HepG2 (cell line): ENCODE measurements around the gene MEX3D. TPM values are rescaled to one million over a fixed set of nuclear protein-coding genes. Genes with fewer than 3 reads are reported as not detected.

Experiments
- AKAP8 ChIP-seq: sonication (generic); formaldehyde crosslinking; IDR thresholded peaks from 2 replicates; pipeline ENCODE4 v1.5.1; 2020; ENCODE audit warnings: mild to moderate bottlenecking, missing genetic modification reagents
- ARID4A ChIP-seq: sonication (generic); formaldehyde crosslinking; IDR thresholded peaks from 2 replicates; pipeline ENCODE4 v1.5.0; 2020; ENCODE audit warnings: mild to moderate bottlenecking, missing genetic modification reagents, borderline replicate concordance
- CC2D1A ChIP-seq: sonication (generic); formaldehyde crosslinking; IDR thresholded peaks from 2 replicates; pipeline ENCODE4 v1.8.1; 2023; ENCODE audit warnings: mild to moderate bottlenecking, missing genetic modification reagents
- HIVEP1 ChIP-seq: sonication (generic); formaldehyde crosslinking; IDR thresholded peaks from 2 replicates; pipeline ENCODE4 v1.4.0; 2020; ENCODE audit warnings: mild to moderate bottlenecking, missing genetic modification reagents
- IKZF1 ChIP-seq: fragments of 450-650 bp; IDR thresholded peaks from 2 replicates; pipeline ENCODE4 v1.7.1; 2016
- MYPOP ChIP-seq: sonication (generic); formaldehyde crosslinking; IDR thresholded peaks from 2 replicates; pipeline ENCODE4 v1.8.1; 2023; ENCODE audit warnings: mild to moderate bottlenecking, moderate library complexity, missing genetic modification reagents
- NFRKB ChIP-seq: fragments of 450-650 bp; IDR thresholded peaks from 2 replicates; pipeline ENCODE4 v1.6.1; 2017
- STAG1 ChIP-seq: sonication (generic); formaldehyde crosslinking; IDR thresholded peaks from 2 replicates; pipeline ENCODE4 v1.4.0; 2020; ENCODE audit warnings: missing genetic modification reagents
- ZFX ChIP-seq: sonication (generic); formaldehyde crosslinking; IDR thresholded peaks from 2 replicates; pipeline ENCODE4 v1.4.0; 2020; ENCODE audit warnings: mild to moderate bottlenecking, low read depth, missing genetic modification reagents, moderate library complexity
- ZNF180 ChIP-seq: sonication (generic); formaldehyde crosslinking; IDR thresholded peaks from 2 replicates; pipeline ENCODE4 v1.4.0; 2020; ENCODE audit warnings: low read depth, missing genetic modification reagents, borderline replicate concordance
- ZNF264 ChIP-seq: sonication (generic); formaldehyde crosslinking; IDR thresholded peaks from 2 replicates; pipeline ENCODE4 v1.4.0; 2020; ENCODE audit warnings: missing genetic modification reagents
- ZNF33A ChIP-seq: sonication (generic); formaldehyde crosslinking; IDR thresholded peaks from 2 replicates; pipeline ENCODE4 v1.5.1; 2020; ENCODE audit warnings: missing genetic modification reagents, mild to moderate bottlenecking, moderate library complexity, borderline replicate concordance
- ZNF530 ChIP-seq: sonication (generic); formaldehyde crosslinking; IDR thresholded peaks from 2 replicates; pipeline ENCODE4 v1.5.0; 2020; ENCODE audit warnings: low read depth, mild to moderate bottlenecking, missing genetic modification reagents
- ZNF740 ChIP-seq: sonication (generic); formaldehyde crosslinking; IDR thresholded peaks from 2 replicates; pipeline ENCODE4 v1.4.0; 2020; ENCODE audit warnings: missing genetic modification reagents
- ZSCAN21 ChIP-seq: sonication (generic); formaldehyde crosslinking; IDR thresholded peaks from 2 replicates; pipeline ENCODE4 v1.8.0; 2022; ENCODE audit warnings: mild to moderate bottlenecking, missing genetic modification reagents, moderate library complexity, borderline replicate concordance
- polyA plus RNA-seq, 8 experiments: library from polyadenylated mRNA; depleted of rRNA in 3 of 8; stranded (reverse) in 7 of 8; unstranded in 1 of 8; fragments of >200 nt; fragmentation: Illumina TruSeq in 4 of 8; extraction: Trizol in 4 of 8; gene quantifications; 2 replicates each; pipeline versions ENCODE4 v1.2.1 to v1.2.3, GENCODE V29; 2011 to 2016; ENCODE audit warnings: low read depth in 4 of 8, missing spikeins in 1 of 8, mixed read lengths in 1 of 8; ENCODE audit not compliant: insufficient read depth in 1 of 8
- total RNA-seq, 5 experiments: library from RNA; depleted of rRNA; stranded (reverse); fragments of >200 nt; fragmentation: Illumina TruSeq; extraction: Trizol; gene quantifications; 2 replicates each; pipeline ENCODE4 v1.2.3, GENCODE V29; 2016; ENCODE audit warnings: low read depth in 1 of 5
- TF ChIP-seq, protein P1 (sequence below): sonication (generic); formaldehyde crosslinking; IDR thresholded peaks from 2 replicates; pipeline ENCODE4 v1.4.0; 2020; ENCODE audit warnings: missing genetic modification reagents
- TF ChIP-seq, protein P2 (sequence below): sonication (generic); formaldehyde crosslinking; IDR thresholded peaks from 2 replicates; pipeline ENCODE4 v1.5.0; 2020; ENCODE audit warnings: mild to moderate bottlenecking, missing genetic modification reagents, borderline replicate concordance
- TF ChIP-seq, protein P3 (sequence below): sonication (generic); formaldehyde crosslinking; IDR thresholded peaks from 2 replicates; pipeline ENCODE4 v1.4.0; 2020; ENCODE audit warnings: mild to moderate bottlenecking, missing genetic modification reagents

The MEX3D gene
- total and polyA plus RNA-seq, 2 of the 13 experiments (the other 11 are each of a cell fraction or from before 2014, with no cell fraction given): 3.6 to 17.1 TPM

- TF ChIP-seq, protein P1, sequence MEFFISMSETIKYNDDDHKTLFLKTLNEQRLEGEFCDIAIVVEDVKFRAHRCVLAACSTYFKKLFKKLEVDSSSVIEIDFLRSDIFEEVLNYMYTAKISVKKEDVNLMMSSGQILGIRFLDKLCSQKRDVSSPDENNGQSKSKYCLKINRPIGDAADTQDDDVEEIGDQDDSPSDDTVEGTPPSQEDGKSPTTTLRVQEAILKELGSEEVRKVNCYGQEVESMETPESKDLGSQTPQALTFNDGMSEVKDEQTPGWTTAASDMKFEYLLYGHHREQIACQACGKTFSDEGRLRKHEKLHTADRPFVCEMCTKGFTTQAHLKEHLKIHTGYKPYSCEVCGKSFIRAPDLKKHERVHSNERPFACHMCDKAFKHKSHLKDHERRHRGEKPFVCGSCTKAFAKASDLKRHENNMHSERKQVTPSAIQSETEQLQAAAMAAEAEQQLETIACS (CRISPR knock-in tag): 0 out of 2 replicates have a peak, but pooled peaks have one; percentile 29
- peak; percentile 36; the same call in 1 of the 2 replicates for TF ChIP-seq MYPOP
- TF ChIP-seq ZNF33A (CRISPR knock-in tag): no peak
- TF ChIP-seq CC2D1A (CRISPR knock-in tag): 0 out of 2 replicates have a peak, but pooled peaks have one; percentile 20
- peak; percentile 71; the same call in 1 of the 2 replicates for TF ChIP-seq ZNF740
- no peak for TF ChIP-seq ZNF180 (CRISPR knock-in tag)
- TF ChIP-seq ARID4A (CRISPR knock-in tag): peak; percentile 39; the same call in 1 of the 2 replicates
- TF ChIP-seq ZNF530 (CRISPR knock-in tag): no peak
- TF ChIP-seq ZFX (CRISPR knock-in tag): peak; percentile 28; the same call in 1 of the 2 replicates
- TF ChIP-seq, protein P2, sequence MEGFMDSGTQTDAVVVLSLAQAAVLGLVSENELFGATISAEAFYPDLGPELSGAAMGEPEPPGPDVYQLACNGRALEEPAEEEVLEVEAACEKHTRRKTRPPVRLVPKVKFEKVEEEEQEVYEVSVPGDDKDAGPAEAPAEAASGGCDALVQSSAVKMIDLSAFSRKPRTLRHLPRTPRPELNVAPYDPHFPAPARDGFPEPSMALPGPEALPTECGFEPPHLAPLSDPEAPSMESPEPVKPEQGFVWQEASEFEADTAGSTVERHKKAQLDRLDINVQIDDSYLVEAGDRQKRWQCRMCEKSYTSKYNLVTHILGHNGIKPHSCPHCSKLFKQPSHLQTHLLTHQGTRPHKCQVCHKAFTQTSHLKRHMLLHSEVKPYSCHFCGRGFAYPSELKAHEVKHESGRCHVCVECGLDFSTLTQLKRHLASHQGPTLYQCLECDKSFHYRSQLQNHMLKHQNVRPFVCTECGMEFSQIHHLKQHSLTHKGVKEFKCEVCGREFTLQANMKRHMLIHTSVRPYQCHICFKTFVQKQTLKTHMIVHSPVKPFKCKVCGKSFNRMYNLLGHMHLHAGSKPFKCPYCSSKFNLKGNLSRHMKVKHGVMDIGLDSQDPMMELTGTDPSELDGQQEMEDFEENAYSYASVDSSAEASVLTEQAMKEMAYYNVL (CRISPR knock-in tag): peak; percentile 27; the same call in 1 of the 2 replicates
- no peak for TF ChIP-seq IKZF1
- TF ChIP-seq AKAP8 (CRISPR knock-in tag): 0 out of 2 replicates have a peak, but pooled peaks have one; percentile 31
- TF ChIP-seq ZSCAN21: 0 out of 2 replicates have a peak, but pooled peaks have one; percentile 25
- no peak; the same call in none of the 2 replicates for TF ChIP-seq HIVEP1 (CRISPR knock-in tag)
- TF ChIP-seq STAG1 (CRISPR knock-in tag): peak; percentile 23; the same call in 1 of the 2 replicates
- TF ChIP-seq, protein P3, sequence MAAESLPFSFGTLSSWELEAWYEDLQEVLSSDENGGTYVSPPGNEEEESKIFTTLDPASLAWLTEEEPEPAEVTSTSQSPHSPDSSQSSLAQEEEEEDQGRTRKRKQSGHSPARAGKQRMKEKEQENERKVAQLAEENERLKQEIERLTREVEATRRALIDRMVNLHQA (CRISPR knock-in tag): no peak
- 0 out of 2 replicates have a peak, but pooled peaks have one; percentile 16 for TF ChIP-seq ZNF264 (CRISPR knock-in tag)
- TF ChIP-seq NFRKB: no peak
Observed at GRCh38 chr19:1590641-1591397, 22.7 kb upstream of the MEX3D start (continued).
